Measurements from ENCODE around the gene EGFL7.

EGFL7 gene

DNA sequence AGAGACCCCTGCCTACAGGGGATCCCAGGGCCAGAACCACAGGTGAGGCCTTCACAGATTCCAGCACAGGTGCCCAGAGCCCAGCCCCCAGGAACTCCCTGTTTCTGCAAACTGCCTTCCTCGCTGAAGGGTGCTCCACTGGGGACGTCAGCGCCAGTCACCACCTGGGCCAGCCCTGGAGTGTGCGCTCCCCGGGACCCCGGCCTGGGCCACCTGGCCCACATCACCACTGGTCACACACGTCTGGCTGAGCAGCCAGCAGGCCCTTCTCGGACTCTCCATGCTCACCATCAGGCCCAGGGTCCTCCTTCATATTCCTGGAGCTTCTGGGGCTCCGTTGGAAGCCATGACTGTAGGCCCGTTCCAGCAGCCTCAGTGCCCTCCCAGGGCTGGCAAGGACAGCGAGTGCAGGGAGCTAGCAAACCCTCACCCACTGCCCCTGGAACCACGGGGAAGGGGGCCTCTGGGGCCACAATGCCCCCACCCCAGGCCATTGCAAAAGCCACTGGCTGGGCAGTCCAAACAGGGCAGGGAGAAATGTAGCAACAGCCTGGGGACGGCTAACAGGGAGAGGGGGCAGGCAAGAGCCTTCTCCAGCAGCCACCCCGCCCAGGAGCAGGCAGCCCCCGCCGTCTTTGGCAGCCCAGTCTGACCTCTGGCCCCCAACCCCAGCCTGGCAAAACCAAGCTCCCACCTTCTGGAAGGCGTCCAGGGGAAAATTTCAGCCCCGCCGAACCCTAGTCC is 23.2 kb downstream of the EGFL7 start:
- Histone ChIP-seq H3K27ac (ENCODE audit: low read depth, low read length) (no peak overlapping the region), H2AFZ (ENCODE audit: low read length, unreplicated experiment) (peak overlapping the region; percentile 20), H3K36me3 (ENCODE audit: insufficient read depth, low read length) (no peaks in the 10 kb centered on the region), H3K4me1 (ENCODE audit: control insufficient read depth, insufficient read depth, low read length, unreplicated experiment) (peaks cover 7% of the 10 kb centered on the region), H3K79me2 (ENCODE audit: control insufficient read depth, insufficient read depth, low read length, unreplicated experiment) (peaks cover 26% of the 10 kb centered on the region), H3K4me3 (ENCODE audit: low read depth, low read length) (peak overlapping the region; percentile 96), H3K27me3 (ENCODE audit: insufficient read depth, low read length) (no peaks in the 10 kb centered on the region)

- Histone ChIP-seq H3K27ac (ENCODE audit: low read depth, low read length) (no peak overlapping the region), H3K4me3 (ENCODE audit: low read depth, low read length) (peak overlapping the region; percentile 96), H3K4me1 (ENCODE audit: control insufficient read depth, insufficient read depth, low read length, unreplicated experiment) (peaks cover 7% of the 10 kb centered on the region), H3K27me3 (ENCODE audit: insufficient read depth, low read length) (no peaks in the 10 kb centered on the region), H2AFZ (ENCODE audit: low read length, unreplicated experiment) (peak overlapping the region; percentile 20), H3K36me3 (ENCODE audit: insufficient read depth, low read length) (no peaks in the 10 kb centered on the region), H3K79me2 (ENCODE audit: control insufficient read depth, insufficient read depth, low read length, unreplicated experiment) (peaks cover 26% of the 10 kb centered on the region)
Measured at GRCh38 chr9:136686534-136686793, 23.7 kb downstream of the EGFL7 start.

DNA sequence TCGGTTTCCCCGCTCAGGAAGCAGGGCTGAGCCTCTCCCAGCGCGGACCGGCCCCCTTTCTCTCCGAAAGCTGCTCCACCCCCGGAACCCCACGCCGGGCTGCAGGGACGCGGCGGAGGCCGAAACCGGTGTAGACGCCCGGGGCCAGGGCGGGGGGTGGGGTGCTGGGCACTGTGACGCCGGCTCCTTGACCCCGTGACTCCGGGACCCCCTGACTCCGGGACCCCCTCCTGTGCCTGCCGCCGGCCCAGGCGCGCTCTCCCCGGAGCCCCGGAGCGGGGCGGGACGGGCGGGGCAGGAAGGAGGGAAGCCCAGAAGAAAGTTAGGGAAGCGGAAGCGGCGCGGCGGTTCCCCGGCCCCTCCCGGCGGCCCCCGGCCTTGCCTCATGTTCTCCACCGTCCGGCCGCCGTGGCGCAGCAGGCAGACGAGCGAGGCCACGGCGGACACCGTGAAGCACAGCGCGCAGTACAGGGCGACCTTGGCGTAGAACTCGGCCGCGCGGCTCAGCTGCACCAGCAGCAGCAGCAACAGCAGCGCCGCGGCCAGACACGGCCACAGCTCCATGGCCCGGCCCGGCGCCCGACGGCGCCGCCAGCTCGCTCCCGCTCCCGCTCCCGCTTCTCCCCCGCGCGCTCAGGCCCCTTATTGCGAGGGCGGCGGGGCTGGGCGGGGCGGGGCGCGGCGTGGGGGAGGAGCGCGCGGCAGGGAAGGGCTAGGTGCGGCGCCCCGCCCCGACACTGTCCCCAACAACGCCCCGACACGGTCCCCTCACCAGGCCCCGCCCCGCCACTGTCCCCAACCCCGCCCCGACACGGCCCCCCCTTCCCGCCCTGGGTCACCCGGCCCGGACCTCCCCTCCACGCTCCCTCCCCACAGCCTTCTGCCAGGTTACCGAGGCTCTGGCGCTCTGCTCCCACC is 24.3 kb downstream of the EGFL7 start, which contains the start of gene AGPAT2:
AGPAT2 (minus strand) TSS at position 664 of the 918 bp plus-strand sequence; CDS start at position 564, 100 bp downstream.
- Histone ChIP-seq H3K27me3 (ENCODE audit: insufficient read depth, low read length) (no peaks in the 10 kb centered on the region), H3K4me1 (ENCODE audit: control insufficient read depth, insufficient read depth, low read length, unreplicated experiment) (peaks cover 7% of the 10 kb centered on the region), H3K4me3 (ENCODE audit: low read depth, low read length) (peak within 1 kb of the TSS; percentile 96), H3K36me3 (ENCODE audit: insufficient read depth, low read length) (no peaks in the 10 kb centered on the region), H3K79me2 (ENCODE audit: control insufficient read depth, insufficient read depth, low read length, unreplicated experiment) (peaks cover 26% of the 10 kb centered on the region), H3K27ac (ENCODE audit: low read depth, low read length) (no peak within 1 kb of the TSS), H2AFZ (ENCODE audit: low read length, unreplicated experiment) (peak within 1 kb of the TSS; percentile 20)

- Histone ChIP-seq H3K36me3 (ENCODE audit: insufficient read depth, low read length) (no peaks in the 10 kb centered on the region), H3K4me1 (ENCODE audit: control insufficient read depth, insufficient read depth, low read length, unreplicated experiment) (peaks cover 7% of the 10 kb centered on the region), H3K79me2 (ENCODE audit: control insufficient read depth, insufficient read depth, low read length, unreplicated experiment) (peaks cover 23% of the 10 kb centered on the region), H2AFZ (ENCODE audit: low read length, unreplicated experiment) (no peak overlapping the region), H3K27ac (ENCODE audit: low read depth, low read length) (no peak overlapping the region), H3K27me3 (ENCODE audit: insufficient read depth, low read length) (no peaks in the 10 kb centered on the region), H3K4me3 (ENCODE audit: low read depth, low read length) (peak overlapping the region; percentile 29; the same call in 1 of the 2 replicates)
Measured at GRCh38 chr9:136687721-136688223, 25.1 kb downstream of the EGFL7 start.

GRCh38 chr9:136688274-136689107 is 25.8 kb downstream of the EGFL7 start:
- Histone ChIP-seq H3K79me2 (ENCODE audit: control insufficient read depth, insufficient read depth, low read length, unreplicated experiment) (peaks cover 18% of the 10 kb centered on the region), H3K27ac (ENCODE audit: low read depth, low read length) (no peak overlapping the region), H2AFZ (ENCODE audit: low read length, unreplicated experiment) (no peak overlapping the region), H3K4me1 (ENCODE audit: control insufficient read depth, insufficient read depth, low read length, unreplicated experiment) (peaks cover 8% of the 10 kb centered on the region), H3K27me3 (ENCODE audit: insufficient read depth, low read length) (no peaks in the 10 kb centered on the region), H3K36me3 (ENCODE audit: insufficient read depth, low read length) (no peaks in the 10 kb centered on the region), H3K4me3 (ENCODE audit: low read depth, low read length) (no peak overlapping the region)

- Histone ChIP-seq H3K4me3 (ENCODE audit: low read depth, low read length) (no peak overlapping the region), H3K36me3 (ENCODE audit: insufficient read depth, low read length) (no peaks in the 10 kb centered on the region), H2AFZ (ENCODE audit: low read length, unreplicated experiment) (no peak overlapping the region), H3K4me1 (ENCODE audit: control insufficient read depth, insufficient read depth, low read length, unreplicated experiment) (peaks cover 14% of the 10 kb centered on the region), H3K27me3 (ENCODE audit: insufficient read depth, low read length) (no peaks in the 10 kb centered on the region), H3K79me2 (ENCODE audit: control insufficient read depth, insufficient read depth, low read length, unreplicated experiment) (peaks cover 18% of the 10 kb centered on the region), H3K27ac (ENCODE audit: low read depth, low read length) (no peak overlapping the region)
Measured at GRCh38 chr9:136689108-136689460, 26.4 kb downstream of the EGFL7 start.

- Histone ChIP-seq H3K36me3 (ENCODE audit: insufficient read depth, low read length) (no peaks in the 10 kb centered on the region), H3K79me2 (ENCODE audit: control insufficient read depth, insufficient read depth, low read length, unreplicated experiment) (peaks cover 6% of the 10 kb centered on the region), H3K4me1 (ENCODE audit: control insufficient read depth, insufficient read depth, low read length, unreplicated experiment) (peaks cover 15% of the 10 kb centered on the region), H3K27ac (ENCODE audit: low read depth, low read length) (no peak overlapping the region), H3K27me3 (ENCODE audit: insufficient read depth, low read length) (no peaks in the 10 kb centered on the region), H3K4me3 (ENCODE audit: low read depth, low read length) (no peak overlapping the region), H2AFZ (ENCODE audit: low read length, unreplicated experiment) (no peak overlapping the region)
Measured at GRCh38 chr9:136690104-136690805, 27.5 kb downstream of the EGFL7 start.

GRCh38 chr9:136690806-136691261 is 28.1 kb downstream of the EGFL7 start:
- Histone ChIP-seq H3K4me1 (ENCODE audit: control insufficient read depth, insufficient read depth, low read length, unreplicated experiment) (peaks cover 10% of the 10 kb centered on the region), H3K27ac (ENCODE audit: low read depth, low read length) (no peak overlapping the region), H3K27me3 (ENCODE audit: insufficient read depth, low read length) (no peaks in the 10 kb centered on the region), H3K4me3 (ENCODE audit: low read depth, low read length) (no peak overlapping the region), H3K36me3 (ENCODE audit: insufficient read depth, low read length) (no peaks in the 10 kb centered on the region), H3K79me2 (ENCODE audit: control insufficient read depth, insufficient read depth, low read length, unreplicated experiment) (peaks cover under 1% of the 10 kb centered on the region), H2AFZ (ENCODE audit: low read length, unreplicated experiment) (no peak overlapping the region)

- Histone ChIP-seq H3K4me3 (ENCODE audit: low read depth, low read length) (no peak overlapping the region), H3K4me1 (ENCODE audit: control insufficient read depth, insufficient read depth, low read length, unreplicated experiment) (peaks cover 7% of the 10 kb centered on the region), H3K36me3 (ENCODE audit: insufficient read depth, low read length) (no peaks in the 10 kb centered on the region), H3K79me2 (ENCODE audit: control insufficient read depth, insufficient read depth, low read length, unreplicated experiment) (no peaks in the 10 kb centered on the region), H3K27me3 (ENCODE audit: insufficient read depth, low read length) (no peaks in the 10 kb centered on the region), H3K27ac (ENCODE audit: low read depth, low read length) (no peak overlapping the region), H2AFZ (ENCODE audit: low read length, unreplicated experiment) (no peak overlapping the region)
Measured at GRCh38 chr9:136691316-136692184, 28.8 kb downstream of the EGFL7 start.
